Mesenchymal stem cell (in vitro differentiated cells and primary cell): ENCODE data around the gene MN1.

Experiments
- DNase-seq: peaks from one replicate; pipeline ENCODE4 v3.0.0-alpha.2; 2013
- H2AFZ ChIP-seq: one replicate; pipeline ENCODE4 v1.6.1; 2013; ENCODE audit warnings: low read depth, mild to moderate bottlenecking, control low read depth, inconsistent platforms, low read length, moderate library complexity
- H2AK5ac ChIP-seq: 2 replicates; pipeline ENCODE4 v1.6.1; 2013; ENCODE audit warnings: low read length, moderate library complexity, mild to moderate bottlenecking, inconsistent platforms; ENCODE audit not compliant: severe bottlenecking
- H2BK120ac ChIP-seq: one replicate; pipeline ENCODE4 v1.6.1; 2013; ENCODE audit warnings: low read depth, mild to moderate bottlenecking, inconsistent platforms, low read length, moderate library complexity
- H2BK12ac ChIP-seq, 2 experiments: one replicate each; pipeline ENCODE4 v1.6.1; 2013; ENCODE audit warnings: inconsistent platforms in 2 of 2, low read length in 2 of 2, mild to moderate bottlenecking in 2 of 2, moderate library complexity in 2 of 2, control low read depth in 1 of 2
- H2BK15ac ChIP-seq: one replicate; pipeline ENCODE4 v1.6.1; 2013; ENCODE audit warnings: mild to moderate bottlenecking, low read depth, inconsistent platforms; ENCODE audit not compliant: poor library complexity, severe bottlenecking
- H2BK5ac ChIP-seq: 2 replicates; pipeline ENCODE4 v1.6.1; 2013; ENCODE audit warnings: low read depth, mild to moderate bottlenecking, low read length, control low read depth, inconsistent platforms; ENCODE audit not compliant: poor library complexity, severe bottlenecking
- H3K14ac ChIP-seq, 2 experiments: one replicate each; pipeline ENCODE4 v1.6.1; 2013; ENCODE audit warnings: inconsistent platforms in 2 of 2, low read length in 2 of 2, control low read depth in 1 of 2, mild to moderate bottlenecking in 1 of 2, moderate library complexity in 1 of 2
- H3K18ac ChIP-seq, 2 experiments: one replicate each; pipeline ENCODE4 v1.6.1; 2013; ENCODE audit warnings: inconsistent platforms in 2 of 2, low read length in 2 of 2, control low read depth in 1 of 2, low read depth in 1 of 2, mild to moderate bottlenecking in 1 of 2
- H3K23ac ChIP-seq, 2 experiments: one replicate each; pipeline ENCODE4 v1.6.1; 2013; ENCODE audit warnings: inconsistent platforms in 2 of 2, low read length in 2 of 2, mild to moderate bottlenecking in 2 of 2, moderate library complexity in 2 of 2, control low read depth in 1 of 2
- H3K27ac ChIP-seq: 2 replicates; pipeline ENCODE4 v1.5.1; 2013; ENCODE audit warnings: mild to moderate bottlenecking, moderate library complexity, low read length, control low read depth, inconsistent platforms; ENCODE audit not compliant: poor library complexity, severe bottlenecking
- H3K27me3 ChIP-seq, 2 experiments: 2 replicates each; pipeline versions ENCODE4 v1.6.1 to v1.7.0; 2013; ENCODE audit warnings: low read length in 2 of 2, mild to moderate bottlenecking in 2 of 2, moderate library complexity in 2 of 2, control low read depth in 1 of 2, inconsistent platforms in 1 of 2; ENCODE audit not compliant: control insufficient read depth in 1 of 2, insufficient read depth in 1 of 2
- H3K36me3 ChIP-seq, 2 experiments: 2 replicates each; pipeline versions ENCODE4 v1.6.1 to v1.7.0; 2013; ENCODE audit warnings: low read length in 2 of 2, control low read depth in 1 of 2, inconsistent platforms in 1 of 2, low read depth in 1 of 2, mild to moderate bottlenecking in 1 of 2; ENCODE audit not compliant: insufficient read depth in 2 of 2, control insufficient read depth in 1 of 2
- H3K4ac ChIP-seq, 2 experiments: one replicate each; pipeline ENCODE4 v1.6.1; 2013; ENCODE audit warnings: inconsistent platforms in 2 of 2, low read length in 2 of 2, mild to moderate bottlenecking in 2 of 2, moderate library complexity in 2 of 2, control low read depth in 1 of 2, low read depth in 1 of 2
- H3K4me1 ChIP-seq: 2 replicates; pipeline ENCODE4 v1.6.1; 2013; ENCODE audit warnings: low read depth, low read length, control low read depth; ENCODE audit not compliant: control insufficient read depth, insufficient read depth
- H3K4me2 ChIP-seq: 2 replicates; pipeline ENCODE4 v1.6.1; 2013; ENCODE audit warnings: low read length, mild to moderate bottlenecking, inconsistent platforms; ENCODE audit not compliant: poor library complexity, severe bottlenecking
- H3K4me3 ChIP-seq, 2 experiments: 2 replicates each; pipeline versions ENCODE4 v1.5.1 to v1.7.0; 2013; ENCODE audit warnings: low read length in 2 of 2, mild to moderate bottlenecking in 2 of 2, control low read depth in 1 of 2, low read depth in 1 of 2; ENCODE audit not compliant: insufficient read depth in 1 of 2
- H3K79me1 ChIP-seq: replicated peaks from 2 replicates; pipeline ENCODE4 v1.6.1; 2013; ENCODE audit warnings: mild to moderate bottlenecking, control low read depth, low read length, inconsistent platforms; ENCODE audit not compliant: poor library complexity, severe bottlenecking
- H3K9ac ChIP-seq: 2 replicates; pipeline ENCODE4 v1.7.0; 2013; ENCODE audit warnings: mild to moderate bottlenecking, low read length, moderate library complexity
- H3K9me3 ChIP-seq: 2 replicates; pipeline ENCODE4 v1.7.0; 2013; ENCODE audit warnings: mild to moderate bottlenecking, low read length; ENCODE audit not compliant: control insufficient read depth
- H4K8ac ChIP-seq: one replicate; pipeline ENCODE4 v1.6.1; 2013; ENCODE audit warnings: inconsistent platforms, mild to moderate bottlenecking, low read length, moderate library complexity
- H4K91ac ChIP-seq: one replicate; pipeline ENCODE4 v1.6.1; 2013; ENCODE audit warnings: mild to moderate bottlenecking, low read length, inconsistent platforms
- WGBS: methylation state at CpG from one replicate; pipeline ENCODE4 v1.1.7; 2013; ENCODE audit warnings: mixed read lengths; 5-methylcytosine and 5-hydroxymethylcytosine counted together

Gene MN1

GRCh38 chr22:27732391-27732790 lies 69.2 kb downstream of the MN1 start:
- H2BK15ac ChIP-seq = peak overlapping the region; percentile 9
- no peak overlapping the region for H2AK5ac ChIP-seq
- H4K8ac ChIP-seq = no peak overlapping the region
- no peak overlapping the region for H2BK12ac ChIP-seq
- no peak overlapping the region for H3K4ac ChIP-seq
- no peak overlapping the region for H3K18ac ChIP-seq
- H4K91ac ChIP-seq = no peak overlapping the region
- H3K9me3 ChIP-seq = peaks cover 3% of the 10 kb centered on the region
- 96% methylated on average over 2 of the region's 2 CpGs for WGBS
- no peak overlapping the region for H3K4me2 ChIP-seq
- no peak overlapping the region for H3K14ac ChIP-seq
- DNase-seq = no peak
- H2BK120ac ChIP-seq = no peak overlapping the region
- H3K4me1 ChIP-seq = peaks cover 1% of the 10 kb centered on the region
- no peak overlapping the region for H3K9ac ChIP-seq
- H3K23ac ChIP-seq = no peak overlapping the region
- no peak overlapping the region for H3K27ac ChIP-seq
- H3K4me3 ChIP-seq = no peak overlapping the region
- H3K79me1 ChIP-seq = no peaks in the 10 kb centered on the region
- no peak overlapping the region for H2AFZ ChIP-seq
- no peaks in the 10 kb centered on the region for H3K36me3 ChIP-seq
- H3K27me3 ChIP-seq = peaks cover 0 to 15% of the 10 kb centered on the region in 2 experiments
- no peak overlapping the region for H2BK5ac ChIP-seq

DNA sequence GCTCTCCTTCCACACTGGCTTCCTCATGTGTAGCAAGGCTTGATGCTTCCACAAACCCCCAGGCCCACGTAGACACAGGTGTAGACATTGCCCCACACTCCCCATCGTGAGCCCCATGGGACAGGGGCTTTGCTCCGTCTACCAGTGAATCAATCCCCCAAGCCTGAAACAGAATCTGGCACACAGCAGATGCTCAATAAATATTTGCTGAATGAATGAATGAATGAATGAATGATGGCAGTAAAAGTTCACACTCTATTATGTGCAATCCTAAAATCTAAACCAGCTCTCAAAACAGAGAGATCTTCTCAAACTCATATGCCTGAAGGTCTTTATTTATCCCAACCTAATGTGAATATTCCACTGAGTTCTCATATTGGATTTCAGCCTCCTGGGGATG lies 69.9 kb downstream of the MN1 start:
- Histone ChIP-seq H2BK5ac (no peak overlapping the region), H3K23ac (no peak overlapping the region), H3K36me3 (no peaks in the 10 kb centered on the region), H3K9ac (no peak overlapping the region), H4K91ac (no peak overlapping the region), H3K4me3 (no peak overlapping the region), H2BK15ac (no peak overlapping the region), H3K9me3 (no peaks in the 10 kb centered on the region), H3K18ac (no peak overlapping the region), H2AK5ac (no peak overlapping the region), H3K27ac (no peak overlapping the region), H3K4me2 (no peak overlapping the region), H4K8ac (no peak overlapping the region), H2BK12ac (no peak overlapping the region), H3K79me1 (no peaks in the 10 kb centered on the region), H2AFZ (no peak overlapping the region), H3K27me3 (peaks cover 0 to 15% of the 10 kb centered on the region in 2 experiments), H3K4me1 (peaks cover 7% of the 10 kb centered on the region), H2BK120ac (no peak overlapping the region), H3K14ac (no peak overlapping the region), H3K4ac (no peak overlapping the region)
- DNase-seq = no peak
- WGBS = 87% methylated on average over 3 of the region's 3 CpGs

DNA sequence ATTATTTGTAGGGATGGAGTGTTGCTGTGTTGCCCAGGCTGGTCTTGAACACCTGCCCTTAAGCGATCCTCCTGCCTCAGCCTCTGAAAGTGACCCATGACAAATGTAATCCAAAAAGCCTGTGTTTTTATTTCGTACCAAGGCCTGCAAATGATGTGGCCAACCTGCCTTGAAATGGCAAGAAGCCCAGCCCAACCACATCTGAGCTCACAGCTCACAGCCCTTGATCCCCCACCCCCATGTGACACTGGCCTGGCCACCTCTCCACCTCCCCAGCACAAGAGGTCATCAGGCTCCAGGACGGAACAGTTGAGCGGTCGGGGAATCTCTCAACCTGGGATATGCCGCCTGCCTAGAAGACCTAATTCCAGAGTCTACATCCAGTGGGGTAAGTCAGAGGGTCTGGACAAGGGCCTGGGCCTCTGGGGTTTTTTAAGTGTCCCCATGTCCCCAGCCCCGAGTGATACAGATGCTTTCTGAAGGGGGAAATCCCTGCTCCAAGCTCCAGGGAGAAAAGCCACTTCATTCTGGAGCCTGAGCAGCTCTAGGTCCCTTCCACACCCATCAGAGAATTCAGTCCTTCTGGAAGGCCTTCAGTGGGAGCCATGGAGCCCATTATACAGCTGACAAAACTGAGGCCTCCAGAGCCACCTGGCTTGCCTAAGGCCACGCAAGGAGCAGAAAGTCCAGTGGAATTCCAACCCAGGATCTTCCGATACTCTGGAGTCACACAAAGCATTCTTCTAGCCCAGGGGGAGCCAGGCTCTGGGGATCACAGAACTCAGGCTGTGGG lies 70.7 kb downstream of the MN1 start:
- no peak overlapping the region for H2BK15ac ChIP-seq
- no peak overlapping the region for H3K9ac ChIP-seq
- H3K4me3 ChIP-seq = no peak overlapping the region
- peaks cover 0 to 9% of the 10 kb centered on the region in 2 experiments for H3K27me3 ChIP-seq
- DNase-seq = no peak
- no peak overlapping the region for H2BK5ac ChIP-seq
- no peaks in the 10 kb centered on the region for H3K79me1 ChIP-seq
- H3K4me2 ChIP-seq = no peak overlapping the region
- no peak overlapping the region for H3K23ac ChIP-seq
- no peaks in the 10 kb centered on the region for H3K9me3 ChIP-seq
- no peak overlapping the region for H3K14ac ChIP-seq
- H3K18ac ChIP-seq = no peak overlapping the region
- H2AK5ac ChIP-seq = no peak overlapping the region
- no peak overlapping the region for H4K8ac ChIP-seq
- H2AFZ ChIP-seq = no peak overlapping the region
- peaks cover 10% of the 10 kb centered on the region for H3K4me1 ChIP-seq
- H2BK120ac ChIP-seq = no peak overlapping the region
- no peaks in the 10 kb centered on the region for H3K36me3 ChIP-seq
- H3K4ac ChIP-seq = no peak overlapping the region
- WGBS = 92% methylated on average over 9 of the region's 9 CpGs
- H4K91ac ChIP-seq = no peak overlapping the region
- peak overlapping the region in 1 of 2 experiments; percentile 43 for H2BK12ac ChIP-seq
- no peak overlapping the region for H3K27ac ChIP-seq

- Histone ChIP-seq H3K23ac (no peak overlapping the region), H2AFZ (no peak overlapping the region)
Measured at GRCh38 chr22:27729246-27729645, 72.3 kb downstream of the MN1 start.

More at GRCh38 chr22:27729246-27729645, 72.3 kb downstream of the MN1 start:
- Histone ChIP-seq H2BK120ac (no peak overlapping the region), H2BK15ac (no peak overlapping the region), H4K91ac (no peak overlapping the region), H3K18ac (no peak overlapping the region), H3K27ac (no peak overlapping the region), H3K14ac (no peak overlapping the region), H2BK12ac (no peak overlapping the region), H2AK5ac (no peak overlapping the region), H3K27me3 (peaks cover 0 to 6% of the 10 kb centered on the region in 2 experiments), H3K79me1 (no peaks in the 10 kb centered on the region), H4K8ac (no peak overlapping the region), H3K9ac (no peak overlapping the region), H2BK5ac (no peak overlapping the region), H3K4me3 (no peak overlapping the region), H3K4me2 (no peak overlapping the region), H3K9me3 (no peaks in the 10 kb centered on the region), H3K36me3 (no peaks in the 10 kb centered on the region), H3K4ac (no peak overlapping the region), H3K4me1 (peaks cover 13% of the 10 kb centered on the region)
- DNase-seq = no peak
- WGBS = 82% methylated on average over 4 of the region's 4 CpGs
